ENCODE results near the gene TAF4B. TPM values are rescaled to one million over a fixed set of nuclear protein-coding genes. Genes with fewer than 3 reads are reported as not detected.

Gene TAF4B
- total RNA-seq, 1 donor from 2014 or later = 1.8 TPM

GRCh38 chr18:26317398-26317797 lies 91.2 kb downstream of the TAF4B start:
- Mint-ChIP-seq H3K4me3 (ENCODE audit: low read depth) (no peak overlapping the region), H3K36me3 (ENCODE audit: insufficient read depth) (no peaks in the 10 kb centered on the region)
- TF ChIP-seq CTCF (IDR thresholded peaks at IDR 0.05; ENCODE audit: unreplicated experiment) = no peak

DNA sequence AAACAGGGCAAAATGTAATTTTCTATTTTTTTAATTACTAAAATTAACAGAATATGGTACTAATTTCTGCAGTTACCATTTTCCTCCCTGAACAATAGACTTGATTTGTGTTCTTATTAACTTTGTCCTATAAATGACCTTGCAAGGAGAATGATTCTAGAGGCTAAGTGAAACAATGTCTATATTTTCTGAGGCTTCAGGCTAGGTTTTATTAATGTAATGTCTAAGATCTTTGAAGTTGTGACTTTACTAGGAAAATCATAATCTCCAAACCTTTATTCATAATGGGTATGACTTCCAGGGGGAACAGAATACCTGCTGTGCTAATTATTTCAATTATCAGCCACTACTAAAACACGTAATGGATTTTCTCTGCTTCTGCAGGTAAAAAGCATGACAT lies 94.4 kb downstream of the TAF4B start:
- no peak for DNase-seq (ENCODE audit: low spot score, unreplicated experiment)
- no peaks in the 10 kb centered on the region for H3K27me3 Mint-ChIP-seq
- peaks cover 7% of the 10 kb centered on the region for H3K9me3 Mint-ChIP-seq (ENCODE audit: low read depth)
- no peaks in the 10 kb centered on the region for H3K4me1 Mint-ChIP-seq (ENCODE audit: low read depth)
- H3K36me3 Mint-ChIP-seq (ENCODE audit: insufficient read depth) = peaks cover 2% of the 10 kb centered on the region
- no peak for TF ChIP-seq CTCF (IDR thresholded peaks at IDR 0.05; ENCODE audit: unreplicated experiment)
- H3K27ac Mint-ChIP-seq = no peak overlapping the region
- H3K4me3 Mint-ChIP-seq (ENCODE audit: low read depth) = no peak overlapping the region

More at GRCh38 chr18:26317398-26317797, 91.2 kb downstream of the TAF4B start:
- peaks cover under 1% of the 10 kb centered on the region for H3K9me3 Mint-ChIP-seq (ENCODE audit: low read depth)
- no peak overlapping the region for H3K27ac Mint-ChIP-seq
- no peaks in the 10 kb centered on the region for H3K4me1 Mint-ChIP-seq (ENCODE audit: low read depth)
- DNase-seq (ENCODE audit: low spot score, unreplicated experiment) = no peak
- no peaks in the 10 kb centered on the region for H3K27me3 Mint-ChIP-seq

DNA sequence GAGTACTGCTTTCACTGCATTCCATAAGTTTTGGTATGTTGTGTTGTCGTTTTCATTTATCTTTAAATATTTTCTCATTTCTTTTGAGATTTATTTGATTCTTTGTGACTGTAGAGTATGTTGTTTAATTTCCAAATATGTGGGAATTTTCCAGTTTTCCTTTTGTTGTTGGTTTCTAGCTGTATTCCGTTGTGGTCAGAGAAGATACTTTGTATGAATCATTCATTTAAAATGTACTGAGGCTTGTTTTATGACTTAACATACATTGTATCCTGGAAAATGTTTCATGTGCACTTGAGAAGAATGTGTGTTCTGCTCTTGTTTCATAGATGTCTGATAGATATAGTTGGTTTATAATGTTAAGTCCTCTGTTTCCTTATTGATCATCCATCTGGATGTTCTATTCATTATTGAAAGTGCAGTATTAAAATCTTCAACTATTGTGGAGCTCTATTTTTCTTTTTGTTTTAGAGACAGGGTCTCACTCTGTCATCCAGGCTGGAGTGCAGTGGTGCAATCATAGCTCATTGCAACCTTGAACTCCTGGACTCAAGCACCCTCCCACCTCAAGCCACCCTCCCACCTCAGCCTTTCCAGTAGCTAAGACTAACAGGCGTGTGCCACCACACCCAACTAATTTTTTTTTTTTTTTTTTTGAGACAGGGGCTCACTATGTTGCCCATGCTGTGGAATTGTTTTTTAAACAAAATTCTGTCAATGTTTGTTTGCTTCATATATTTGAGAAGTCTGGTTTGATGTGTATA lies 96.8 kb downstream of the TAF4B start:
- no peaks in the 10 kb centered on the region for H3K27me3 Mint-ChIP-seq
- TF ChIP-seq CTCF (IDR thresholded peaks at IDR 0.05; ENCODE audit: unreplicated experiment) = no peak
- H3K4me1 Mint-ChIP-seq (ENCODE audit: low read depth) = no peaks in the 10 kb centered on the region
- H3K36me3 Mint-ChIP-seq (ENCODE audit: insufficient read depth) = peaks cover 2% of the 10 kb centered on the region
- H3K9me3 Mint-ChIP-seq (ENCODE audit: low read depth) = peaks cover 7% of the 10 kb centered on the region
- no peak overlapping the region for H3K4me3 Mint-ChIP-seq (ENCODE audit: low read depth)
- no peak overlapping the region for H3K27ac Mint-ChIP-seq
- no peak for DNase-seq (ENCODE audit: low spot score, unreplicated experiment)

DNA sequence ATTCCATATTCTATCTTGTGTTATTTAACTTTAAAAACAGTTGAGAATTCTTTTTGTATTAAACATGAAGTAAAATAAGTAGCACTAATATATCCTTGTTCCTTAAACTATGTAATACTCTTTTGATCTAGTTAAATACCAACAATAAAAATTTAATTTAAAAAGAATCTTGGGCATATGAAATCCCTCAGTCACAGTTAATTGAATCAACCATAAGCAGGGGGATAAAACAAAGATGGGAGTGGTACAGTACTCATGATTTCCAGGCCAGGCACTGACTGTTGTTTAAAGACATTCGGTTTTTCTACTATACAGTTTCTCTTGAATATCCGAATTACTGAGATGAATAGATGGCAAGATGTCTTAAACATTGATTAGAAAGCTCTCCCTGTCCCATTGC lies 99.5 kb downstream of the TAF4B start:
- H3K4me1 Mint-ChIP-seq (ENCODE audit: low read depth) = no peaks in the 10 kb centered on the region
- no peaks in the 10 kb centered on the region for H3K27me3 Mint-ChIP-seq
- no peak for DNase-seq (ENCODE audit: low spot score, unreplicated experiment)
- no peak overlapping the region for H3K4me3 Mint-ChIP-seq (ENCODE audit: low read depth)
- H3K27ac Mint-ChIP-seq = no peak overlapping the region
- TF ChIP-seq CTCF (IDR thresholded peaks at IDR 0.05; ENCODE audit: unreplicated experiment) = no peak
- H3K9me3 Mint-ChIP-seq (ENCODE audit: low read depth) = peaks cover 7% of the 10 kb centered on the region
- H3K36me3 Mint-ChIP-seq (ENCODE audit: insufficient read depth) = peaks cover 2% of the 10 kb centered on the region

DNA sequence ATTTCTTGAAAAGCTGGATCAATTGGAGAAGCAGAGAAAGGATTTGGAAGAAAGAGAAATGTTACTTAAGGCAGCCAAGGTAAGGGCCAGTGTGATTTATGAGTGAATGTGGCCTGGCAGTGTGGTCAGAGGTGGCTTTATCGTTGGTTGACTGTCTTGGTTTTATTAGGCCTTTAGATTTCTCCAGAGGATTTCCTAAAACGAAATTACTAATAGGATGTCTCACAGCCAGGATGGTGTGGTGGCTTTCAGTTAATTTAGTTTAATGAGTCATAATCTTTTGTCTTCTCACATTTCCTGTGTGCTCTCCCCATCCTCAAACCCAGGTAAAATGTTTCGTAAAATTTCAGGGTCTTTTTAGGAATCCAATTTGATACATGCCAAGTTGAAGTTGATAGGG lies 100.8 kb downstream of the TAF4B start:
- H3K36me3 Mint-ChIP-seq (ENCODE audit: insufficient read depth) = peaks cover 2% of the 10 kb centered on the region
- peaks cover 7% of the 10 kb centered on the region for H3K9me3 Mint-ChIP-seq (ENCODE audit: low read depth)
- H3K4me1 Mint-ChIP-seq (ENCODE audit: low read depth) = no peaks in the 10 kb centered on the region

More for the DNA sequence above, 100.8 kb downstream of the TAF4B start:
- TF ChIP-seq CTCF (IDR thresholded peaks at IDR 0.05; ENCODE audit: unreplicated experiment) = no peak
- no peak for DNase-seq (ENCODE audit: low spot score, unreplicated experiment)
- Mint-ChIP-seq H3K27me3 (no peaks in the 10 kb centered on the region), H3K27ac (peak overlapping the region; percentile 18), H3K4me3 (ENCODE audit: low read depth) (no peak overlapping the region)
